Naive thymus-derived CD8-positive, alpha-beta T cell (primary cell): ENCODE measurements around the gene NPHP4. TPM values are rescaled to one million over a fixed set of nuclear protein-coding genes. Genes with fewer than 3 reads are reported as not detected.
A peak's percentile ranks its signal among the peaks of the same experiment; 100 is the strongest.

Source experiments
- ATAC-seq, 2 donors: fragments of 150-1000 bp; cut with Tn5 transposase in 1 of 2; sonication (Bioruptor Pico), chemical (Tn5 transposase) in 1 of 2; 1 replicate in 1 of 2; 2 replicates in 1 of 2; pipeline ENCODE4 v1.10.0; 2021; ENCODE audit warnings: mild to moderate bottlenecking in 2 of 2, moderate library complexity in 2 of 2
- POLR2A ChIA-PET: fragments of 350-600 bp; sonication (Branson Sonifier 250); formaldehyde crosslinking; loops from one replicate; lab custom pipeline; 2021; ENCODE audit warnings: antibody characterized with exemption; lab: Charles Lee
- DNase-seq, 10 donors: peaks; one replicate each; pipeline versions ENCODE4 v3.0.0 to v3.0.0-alpha.2; 2020 to 2022
- H3K27ac Mint-ChIP-seq, 10 donors: one replicate each; pipeline ENCODE4 v1.8.0; 2020 to 2022; ENCODE audit warnings: mild to moderate bottlenecking in 10 of 10, mixed read lengths in 10 of 10, moderate library complexity in 4 of 10, inconsistent platforms in 1 of 10
- H3K27me3 Mint-ChIP-seq, 5 donors: one replicate each; pipeline ENCODE4 v1.8.0; 2021 to 2022; ENCODE audit warnings: mixed read lengths in 5 of 5
- H3K36me3 Mint-ChIP-seq, 3 donors: one replicate each; pipeline ENCODE4 v1.8.0; 2020 to 2022; ENCODE audit warnings: mixed read lengths in 3 of 3, mild to moderate bottlenecking in 2 of 3, inconsistent platforms in 1 of 3
- H3K4me1 Mint-ChIP-seq, 4 donors: one replicate each; pipeline ENCODE4 v1.8.0; 2021 to 2022; ENCODE audit warnings: mixed read lengths in 4 of 4
- H3K4me3 Mint-ChIP-seq, 10 donors: one replicate each; pipeline ENCODE4 v1.8.0; 2020 to 2022; ENCODE audit warnings: mild to moderate bottlenecking in 10 of 10, mixed read lengths in 10 of 10, moderate library complexity in 6 of 10, inconsistent platforms in 1 of 10
- H3K9me3 Mint-ChIP-seq, 9 donors: one replicate each; pipeline ENCODE4 v1.8.0; 2020 to 2022; ENCODE audit warnings: mixed read lengths in 9 of 9, mild to moderate bottlenecking in 3 of 9, inconsistent platforms in 1 of 9, moderate library complexity in 1 of 9
- polyA plus RNA-seq, 3 donors: library from polyadenylated mRNA; unstranded; fragments of 300-500 nt; fragmentation: Illumina TruSeq; gene quantifications; one replicate each; pipeline ENCODE4 v1.2.3, GENCODE V29; 2021
- total RNA-seq, 8 experiments: library from RNA in 2 of 8; stranded (reverse) in 2 of 8; gene quantifications; one replicate each; pipeline ENCODE4 v1.2.3 and lab custom pipeline; 2021 to 2026

Gene NPHP4
- total RNA-seq (1 to 10 TPM; 6.2 to 6.3 TPM), polyA plus RNA-seq (under 1 TPM; 0.14 to 0.97 (median 0.22) TPM), total RNA-seq (lab: John Stamatoyannopoulos, UW) (12.3 to 19.2 (median 16.4) reads per million in 6 experiments)

DNA sequence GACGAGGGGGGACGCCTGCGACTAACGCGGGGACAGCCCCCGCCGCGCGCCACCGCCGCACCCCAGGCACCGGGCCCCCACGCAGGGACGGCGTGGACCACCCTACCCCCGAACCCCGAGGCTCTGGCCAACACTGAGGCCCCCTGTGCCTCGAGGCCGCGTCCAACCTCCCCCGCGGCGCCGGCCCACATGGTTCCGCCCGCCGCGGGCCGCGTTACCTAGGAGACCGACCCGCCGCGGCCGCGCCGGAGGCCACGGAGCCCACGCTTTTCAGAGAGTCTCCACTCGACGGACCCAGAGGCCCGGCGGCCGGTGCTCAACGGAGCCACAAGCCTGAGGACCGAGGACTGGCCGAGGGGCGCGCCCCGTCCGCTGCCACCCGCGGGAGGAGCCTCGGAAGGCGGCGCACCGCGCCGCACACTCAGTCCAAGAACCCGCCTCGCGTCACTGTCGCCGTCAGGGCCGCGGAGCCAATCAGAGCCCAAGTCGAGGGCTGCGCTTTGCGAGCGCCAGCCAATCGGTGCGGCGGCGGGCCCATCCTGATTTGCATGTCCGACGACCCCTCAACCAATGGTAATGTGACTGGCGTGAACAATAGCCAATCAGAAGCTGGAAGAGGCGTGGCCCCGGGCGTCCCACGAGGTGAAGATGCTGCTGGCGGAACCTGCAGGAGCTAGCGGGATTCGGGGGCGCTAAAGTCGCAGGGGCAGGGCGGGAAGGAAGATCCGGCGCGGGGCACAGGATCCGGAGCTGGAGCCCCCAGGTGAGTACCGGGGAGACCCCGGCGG, at the start of gene NPHP4:
Gene NPHP4 (minus strand): TSS at position 400 of the 788 bp plus-strand sequence. CDS start 6,136 bp downstream, outside the sequence.
- DNase-seq (peak; percentile 96 to 100 (median 99)), ATAC-seq (peak; percentile 89 to 90)
- Mint-ChIP-seq H3K27me3 (peaks cover 0 to 2% (median 0%) of the 10 kb centered on the region in 5 donors), H3K9me3 (no peaks in the 10 kb centered on the region), H3K4me1 (peaks cover 18 to 47% (median 39%) of the 10 kb centered on the region in 4 donors), H3K36me3 (peaks cover 0 to 3% (median 0%) of the 10 kb centered on the region in 3 donors), H3K4me3 (peak within 1 kb of the TSS; percentile 90 to 99 (median 96)), H3K27ac (peak within 1 kb of the TSS; percentile 91 to 98 (median 96))
- POLR2A ChIA-PET, result interaction anchor here (0.7 to 7.7 kb wide), 6 partner anchors 10 to 207 kb away, joined by 3 to 133 read pairs (median 3); partner anchors contain the start of gene RPL22

DNA sequence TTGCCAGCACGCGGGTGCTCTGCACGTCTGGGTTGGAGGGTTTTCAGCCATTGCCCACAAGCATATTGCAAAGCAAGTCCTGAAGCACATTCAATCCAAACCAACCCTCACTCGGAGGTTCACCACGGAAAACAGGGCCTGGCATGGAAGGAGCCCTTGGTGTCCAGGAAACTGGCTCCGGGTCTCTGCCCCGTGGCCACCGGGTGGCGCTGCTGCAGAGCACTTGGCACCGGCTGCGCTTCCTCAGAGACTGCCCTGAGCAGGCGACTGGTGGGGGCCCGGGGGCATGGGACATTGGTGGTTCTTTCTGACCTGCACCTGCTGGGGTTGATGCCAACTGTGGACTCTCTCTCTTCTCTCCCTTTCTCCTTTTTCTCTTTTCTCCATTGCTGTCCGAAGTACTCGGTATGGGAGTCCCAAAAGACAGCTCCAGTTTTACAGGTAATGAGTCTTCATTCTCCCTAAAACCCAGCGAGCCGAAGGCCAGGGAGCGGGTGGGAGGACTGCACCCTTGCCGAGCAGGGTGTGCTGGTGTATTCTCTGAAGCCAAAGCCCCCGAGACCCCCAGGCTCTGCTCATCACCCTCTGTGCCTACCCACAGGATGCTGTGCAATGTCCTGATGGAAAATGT, 49.3 kb upstream of the NPHP4 start:
- no peak for ATAC-seq
- no peaks in the 10 kb centered on the region for H3K9me3 Mint-ChIP-seq

GRCh38 chr1:6040861-6041415, 48.7 kb upstream of the NPHP4 start:
- H3K27me3 Mint-ChIP-seq, result no peaks in the 10 kb centered on the region
- ATAC-seq, result no peak
- H3K9me3 Mint-ChIP-seq, result no peaks in the 10 kb centered on the region
- peaks cover 18 to 52% (median 35%) of the 10 kb centered on the region in 4 donors for H3K4me1 Mint-ChIP-seq
- POLR2A ChIA-PET, result no interaction called here
- DNase-seq, result no peak
- no peak overlapping the region for H3K4me3 Mint-ChIP-seq
- H3K27ac Mint-ChIP-seq, result peak overlapping the region in 1 of 10 donors; percentile 14
- peaks cover 0 to 61% (median 2%) of the 10 kb centered on the region in 3 donors for H3K36me3 Mint-ChIP-seq

More for the DNA sequence above, 49.3 kb upstream of the NPHP4 start:
- DNase-seq, result peak in 2 of 10 donors; percentile 10 to 17
- POLR2A ChIA-PET, result no interaction called here
- Mint-ChIP-seq H3K4me1 (peaks cover 17 to 51% (median 29%) of the 10 kb centered on the region in 4 donors), H3K27me3 (no peaks in the 10 kb centered on the region), H3K27ac (peak overlapping the region in 1 of 10 donors; percentile 34), H3K4me3 (no peak overlapping the region), H3K36me3 (peaks cover 0 to 61% (median 2%) of the 10 kb centered on the region in 3 donors)

- ATAC-seq, result no peak
- Mint-ChIP-seq H3K36me3 (peaks cover 0 to 64% (median 2%) of the 10 kb centered on the region in 3 donors), H3K4me1 (peaks cover 22 to 56% (median 39%) of the 10 kb centered on the region in 4 donors), H3K27me3 (no peaks in the 10 kb centered on the region), H3K27ac (peak overlapping the region in 1 of 10 donors; percentile 52), H3K9me3 (no peaks in the 10 kb centered on the region), H3K4me3 (no peak overlapping the region)
- DNase-seq, result no peak
- POLR2A ChIA-PET, result no interaction called here
Observed at GRCh38 chr1:6040444-6040843, 48.2 kb upstream of the NPHP4 start.

- Mint-ChIP-seq H3K9me3 (no peaks in the 10 kb centered on the region), H3K27me3 (no peaks in the 10 kb centered on the region), H3K27ac (peak overlapping the region in 1 of 10 donors; percentile 59), H3K4me3 (peak overlapping the region in 1 of 10 donors; percentile 19), H3K36me3 (peaks cover 0 to 67% (median 5%) of the 10 kb centered on the region in 3 donors), H3K4me1 (peaks cover 23 to 61% (median 45%) of the 10 kb centered on the region in 4 donors)
- POLR2A ChIA-PET, result no interaction called here
- DNase-seq (no peak), ATAC-seq (no peak)
Observed at GRCh38 chr1:6039031-6039430, 46.8 kb upstream of the NPHP4 start.

DNA sequence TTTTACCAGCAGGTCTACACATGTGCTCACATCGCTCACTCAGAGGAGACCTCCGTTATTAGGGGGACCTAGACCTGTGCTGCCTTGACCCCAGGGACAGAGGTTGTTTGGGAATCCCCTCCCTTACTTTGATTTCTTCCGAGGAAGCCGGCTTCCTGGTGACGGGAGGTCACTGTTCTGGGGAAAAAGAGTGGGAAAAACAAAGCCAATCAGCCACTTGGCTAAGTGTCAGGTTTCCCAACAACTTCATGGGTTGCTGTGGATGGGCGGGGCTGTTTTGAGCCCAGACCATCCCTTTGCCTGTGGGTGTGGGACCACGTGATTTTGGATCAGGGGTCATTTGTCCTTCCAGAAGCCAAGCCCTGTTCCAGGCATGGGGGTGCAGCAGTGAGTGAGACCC, 46.4 kb upstream of the NPHP4 start:
- no peaks in the 10 kb centered on the region for H3K9me3 Mint-ChIP-seq
- DNase-seq (no peak), ATAC-seq (no peak)
- peaks cover 21 to 63% (median 45%) of the 10 kb centered on the region in 4 donors for H3K4me1 Mint-ChIP-seq
- H3K36me3 Mint-ChIP-seq, result peaks cover 0 to 63% (median 5%) of the 10 kb centered on the region in 3 donors
- peak overlapping the region in 3 of 10 donors; percentile 16 to 42 (median 40) for H3K27ac Mint-ChIP-seq
- POLR2A ChIA-PET, result no interaction called here
- H3K4me3 Mint-ChIP-seq, result no peak overlapping the region
- H3K27me3 Mint-ChIP-seq, result no peaks in the 10 kb centered on the region

GRCh38 chr1:6037338-6037762, 45.1 kb upstream of the NPHP4 start:
- peaks cover 0 to 61% (median 5%) of the 10 kb centered on the region in 3 donors for H3K36me3 Mint-ChIP-seq
- H3K9me3 Mint-ChIP-seq, result no peaks in the 10 kb centered on the region
- H3K27ac Mint-ChIP-seq, result peak overlapping the region in 9 of 10 donors; percentile 20 to 86 (median 65)
- peak; percentile 50 to 61 for ATAC-seq
- POLR2A ChIA-PET, result no interaction called here
- H3K4me1 Mint-ChIP-seq, result peaks cover 29 to 73% (median 58%) of the 10 kb centered on the region in 4 donors
- H3K27me3 Mint-ChIP-seq, result no peaks in the 10 kb centered on the region
- DNase-seq, result no peak
- peak overlapping the region in 5 of 10 donors; percentile 15 to 54 (median 19) for H3K4me3 Mint-ChIP-seq

DNA sequence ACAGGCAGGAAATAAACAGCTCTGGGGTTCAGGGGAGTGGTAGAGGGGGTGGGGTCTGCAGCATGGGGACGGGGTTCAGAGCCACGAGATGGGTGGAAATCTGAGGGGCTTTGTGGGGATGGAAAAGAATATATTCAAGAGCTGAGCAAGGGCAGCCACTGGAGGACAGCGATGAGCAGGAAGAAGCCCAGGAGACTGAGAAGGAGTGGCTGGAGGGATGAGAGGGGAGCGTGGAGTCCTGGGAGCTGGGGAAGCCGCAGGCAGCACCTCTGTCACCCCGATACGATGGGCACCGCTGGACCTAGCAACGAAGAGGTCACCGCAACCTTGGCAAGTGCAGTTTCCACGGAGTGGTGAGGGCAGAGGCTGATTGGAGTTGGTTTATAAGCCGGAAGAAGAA, 43.5 kb upstream of the NPHP4 start:
- no peak for DNase-seq
- peak overlapping the region in 8 of 10 donors; percentile 35 to 93 (median 63) for H3K27ac Mint-ChIP-seq

GRCh38 chr1:6035303-6035702, 43.1 kb upstream of the NPHP4 start:
- Mint-ChIP-seq H3K4me1 (peaks cover 41 to 93% (median 78%) of the 10 kb centered on the region in 4 donors), H3K27me3 (no peaks in the 10 kb centered on the region), H3K27ac (peak overlapping the region; percentile 5 to 93 (median 74)), H3K4me3 (peak overlapping the region in 5 of 10 donors; percentile 14 to 82 (median 51)), H3K9me3 (no peaks in the 10 kb centered on the region), H3K36me3 (peaks cover 0 to 55% (median 6%) of the 10 kb centered on the region in 3 donors)
- no peak for DNase-seq
- ATAC-seq, result no peak
- POLR2A ChIA-PET, result interaction anchor here (1.8 kb wide), 1 partner anchor 9 kb away, joined by 8 read pairs; no protein-coding TSS in a partner anchor

More for the DNA sequence above, 43.5 kb upstream of the NPHP4 start:
- H3K4me1 Mint-ChIP-seq, result peaks cover 37 to 89% (median 74%) of the 10 kb centered on the region in 4 donors
- H3K36me3 Mint-ChIP-seq, result peaks cover 0 to 56% (median 6%) of the 10 kb centered on the region in 3 donors
- H3K9me3 Mint-ChIP-seq, result no peaks in the 10 kb centered on the region
- no peaks in the 10 kb centered on the region for H3K27me3 Mint-ChIP-seq
- ATAC-seq, result no peak
- peak overlapping the region in 7 of 10 donors; percentile 5 to 82 (median 43) for H3K4me3 Mint-ChIP-seq
- POLR2A ChIA-PET, result interaction anchor here (1.8 kb wide), 1 partner anchor 10 kb away, joined by 8 read pairs; no protein-coding TSS in a partner anchor

DNA sequence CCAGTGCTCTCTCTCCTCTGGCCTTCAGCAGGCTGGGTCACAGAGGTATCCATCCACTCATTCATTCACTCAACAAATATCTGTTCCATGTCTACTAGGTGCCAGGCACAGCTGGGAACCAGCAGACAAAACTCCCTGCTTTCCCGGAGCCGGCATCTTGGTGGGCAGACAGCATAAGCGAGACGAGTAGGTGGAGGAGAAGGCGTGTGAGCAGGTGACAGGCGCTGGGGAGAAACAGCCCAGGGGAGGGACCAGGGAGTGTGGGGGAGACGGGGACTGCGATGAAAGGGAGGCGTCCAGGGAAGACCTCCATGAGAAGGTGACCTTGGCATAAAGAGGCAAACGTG, 42.5 kb upstream of the NPHP4 start:
- Mint-ChIP-seq H3K27ac (peak overlapping the region in 8 of 10 donors; percentile 16 to 93 (median 78)), H3K4me3 (peak overlapping the region in 5 of 10 donors; percentile 30 to 82 (median 51)), H3K27me3 (no peaks in the 10 kb centered on the region), H3K9me3 (no peaks in the 10 kb centered on the region), H3K4me1 (peaks cover 44 to 94% (median 84%) of the 10 kb centered on the region in 4 donors), H3K36me3 (peaks cover 0 to 52% (median 6%) of the 10 kb centered on the region in 3 donors)
- ATAC-seq, result no peak
- POLR2A ChIA-PET, result interaction anchor here (1.8 kb wide), 1 partner anchor 9 kb away, joined by 8 read pairs; no protein-coding TSS in a partner anchor
- DNase-seq, result no peak

- H3K27me3 Mint-ChIP-seq, result no peaks in the 10 kb centered on the region
- peak overlapping the region in 3 of 10 donors; percentile 35 to 93 (median 76) for H3K27ac Mint-ChIP-seq
- no peaks in the 10 kb centered on the region for H3K9me3 Mint-ChIP-seq
- DNase-seq (peak in 5 of 10 donors; percentile 20 to 38 (median 32)), ATAC-seq (peak; percentile 75 to 80)
- H3K4me3 Mint-ChIP-seq, result peak overlapping the region in 5 of 10 donors; percentile 24 to 72 (median 51)
- peaks cover 43 to 96% (median 87%) of the 10 kb centered on the region in 4 donors for H3K4me1 Mint-ChIP-seq
- H3K36me3 Mint-ChIP-seq, result peaks cover 0 to 53% (median 8%) of the 10 kb centered on the region in 3 donors
- POLR2A ChIA-PET, result interaction anchor here (1.8 kb wide), 1 partner anchor 8 kb away, joined by 8 read pairs; no protein-coding TSS in a partner anchor
Observed at GRCh38 chr1:6033986-6034749, 41.9 kb upstream of the NPHP4 start.
